CD4-positive, alpha-beta T cell (primary cell): ENCODE data around the gene MRPL32. TPM values are rescaled to one million over a fixed set of nuclear protein-coding genes. Genes with fewer than 3 reads are reported as not detected.
A peak's percentile ranks its signal among the peaks of the same experiment; 100 is the strongest.
"Not testable (repeated sequence)": the region's sequence is repeated elsewhere in the genome, so short reads cannot be mapped to it uniquely, and the experiment has no call there.

Source experiments
- ATAC-seq: fragments of 200-7000 bp; cut with Tn5 transposase; one replicate; pipeline ENCODE4 v1.10.0; 2022; ENCODE audit warnings: mild to moderate bottlenecking; ENCODE audit not compliant: poor library complexity
- CTCF ChIA-PET: fragments of 350-600 bp; sonication (Branson Sonifier 250); formaldehyde crosslinking; loops from one replicate; lab custom pipeline; 2021; ENCODE audit warnings: antibody characterized with exemption, inconsistent platforms; lab: Charles Lee
- POLR2A ChIA-PET: fragments of 350-600 bp; sonication (Branson Sonifier 250); formaldehyde crosslinking; loops from one replicate; lab custom pipeline; 2021; ENCODE audit warnings: antibody characterized with exemption, inconsistent platforms; lab: Charles Lee
- DNase-seq, 14 experiments: peaks; one replicate each; pipeline ENCODE4 v3.0.0-alpha.2; 2013 to 2020; ENCODE audit warnings: mixed read lengths in 2 of 14
- H3K27ac ChIP-seq, 2 donors: one replicate each; pipeline versions ENCODE4 v1.5.1 to v1.7.0; 2013; ENCODE audit warnings: low read length in 2 of 2, low read depth in 1 of 2, mild to moderate bottlenecking in 1 of 2
- H3K27me3 ChIP-seq, 2 experiments: 1 replicate in 1 of 2; 2 replicates in 1 of 2; pipeline versions ENCODE4 v1.6.1 to v1.7.0; 2013; ENCODE audit warnings: low read length in 2 of 2, control low read depth in 1 of 2, mild to moderate bottlenecking in 1 of 2, moderate library complexity in 1 of 2; ENCODE audit not compliant: insufficient read depth in 2 of 2, control insufficient read depth in 1 of 2
- H3K36me3 ChIP-seq: one replicate; pipeline ENCODE4 v1.6.1; 2013; ENCODE audit warnings: low read length, control low read depth; ENCODE audit not compliant: insufficient read depth
- H3K4me1 ChIP-seq: one replicate; pipeline ENCODE4 v1.6.1; 2013; ENCODE audit warnings: low read length, control low read depth; ENCODE audit not compliant: insufficient read depth
- H3K4me3 ChIP-seq: one replicate; pipeline ENCODE4 v1.5.1; 2013; ENCODE audit warnings: mild to moderate bottlenecking, low read length, moderate library complexity
- H3K9me3 ChIP-seq, 2 experiments: 1 replicate in 1 of 2; 2 replicates in 1 of 2; pipeline versions ENCODE4 v1.6.1 to v1.7.0; 2013; ENCODE audit warnings: low read length in 2 of 2, mild to moderate bottlenecking in 2 of 2, control low read depth in 1 of 2, moderate library complexity in 1 of 2; ENCODE audit not compliant: control insufficient read depth in 1 of 2, insufficient read depth in 1 of 2
- H3K27ac Mint-ChIP-seq: one replicate; pipeline ENCODE4 v1.8.0; 2020; ENCODE audit warnings: mixed read lengths
- H3K27me3 Mint-ChIP-seq: one replicate; pipeline ENCODE4 v1.8.0; 2021; ENCODE audit warnings: mixed read lengths
- H3K36me3 Mint-ChIP-seq: one replicate; pipeline ENCODE4 v1.8.0; 2021; ENCODE audit warnings: low read depth, mixed read lengths
- H3K4me1 Mint-ChIP-seq: one replicate; pipeline ENCODE4 v1.8.0; 2021; ENCODE audit warnings: low read depth, mixed read lengths
- H3K4me3 Mint-ChIP-seq: one replicate; pipeline ENCODE4 v1.8.0; 2020; ENCODE audit warnings: mild to moderate bottlenecking, mixed read lengths
- H3K9me3 Mint-ChIP-seq: one replicate; pipeline ENCODE4 v1.8.0; 2020; ENCODE audit warnings: mixed read lengths
- intact Hi-C, 2 experiments: fragments of 100-400 bp; cut with DNase I in 1 of 2; cut with micrococcal nuclease in 1 of 2; formaldehyde crosslinking; loops; one replicate each; pipeline versions ENCODE4 v1.15.1 to v1.9.0; 2023 to 2025; cut with DNase I, micrococcal nuclease
- polyA plus RNA-seq, 2 donors: library from polyadenylated mRNA; unstranded; fragments of 120-200 nt; gene quantifications; one replicate each; pipeline ENCODE4 v1.2.1, GENCODE V29; 2013
- total RNA-seq, 174 experiments: library from RNA in 2 of 174; stranded (reverse) in 2 of 174; gene quantifications; one replicate each; pipeline ENCODE4 v1.2.3 and lab custom pipeline; 2021 to 2026
- TF ChIP-seq, protein P1 (sequence below): fragments of 200-600 bp; IDR thresholded peaks from one replicate; pipeline ENCODE4 v1.8.0; 2022; ENCODE audit warnings: antibody characterized with exemption, mild to moderate bottlenecking

MRPL32 gene
- total RNA-seq (10 to 100 TPM; 57.1 to 60.7 TPM), total RNA-seq (lab: John Stamatoyannopoulos, UW) (26.7 to 120 (median 66.6) reads per million in 172 experiments)
- polyA plus RNA-seq (2013, experiment 1 of 2) = 40.3 TPM
- polyA plus RNA-seq (2013, experiment 2 of 2) = 39.0 TPM

DNA sequence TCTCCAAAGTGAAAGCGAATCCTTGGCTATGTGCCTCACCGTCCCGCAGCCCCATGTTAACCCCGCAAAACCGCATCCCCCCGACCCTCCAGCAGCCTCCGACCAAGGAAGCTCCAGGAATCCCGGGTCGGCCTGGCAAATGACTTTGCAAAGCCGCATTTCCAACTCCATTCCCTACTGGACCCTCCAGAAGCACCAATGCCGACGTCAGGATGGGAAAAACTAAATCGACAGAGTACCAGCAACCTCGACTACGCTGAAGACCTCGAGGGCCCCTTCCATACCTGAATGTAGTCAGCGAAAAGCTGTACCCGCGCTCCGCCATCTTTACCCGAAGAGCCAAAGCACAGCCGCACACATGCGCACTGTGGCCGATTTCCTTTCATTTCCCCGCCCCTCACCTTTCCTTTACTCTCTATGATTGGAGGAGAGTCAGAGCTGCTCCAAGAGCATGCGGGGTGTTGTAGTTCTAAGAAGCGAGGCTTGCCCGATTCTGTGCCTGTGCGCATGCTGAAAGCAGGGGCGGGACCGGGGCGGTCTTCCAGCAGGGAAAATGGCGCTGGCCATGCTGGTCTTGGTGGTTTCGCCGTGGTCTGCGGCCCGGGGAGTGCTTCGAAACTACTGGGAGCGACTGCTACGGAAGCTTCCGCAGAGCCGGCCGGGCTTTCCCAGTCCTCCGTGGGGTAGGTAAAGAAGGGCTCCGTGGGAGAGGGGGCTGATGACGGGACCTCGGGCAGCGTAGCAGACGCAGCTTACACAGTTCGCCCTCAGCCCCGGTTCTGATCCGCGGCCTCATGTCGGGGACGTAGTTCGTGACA, at the start of gene MRPL32, which contains the start of gene PSMA2:
Gene MRPL32, plus strand, starts transcription at position 543 of the 818 bp plus-strand sequence. Its CDS starts 11 bp downstream, at position 554.
Gene PSMA2, minus strand, starts transcription at position 341 of the 818 bp plus-strand sequence. Its CDS starts 16 bp downstream, at position 325.
- Histone ChIP-seq H3K4me3 (peak within 1 kb of the TSS; percentile 87), H3K9me3 (no peaks in the 10 kb centered on the region), H3K4me1 (peaks cover 28% of the 10 kb centered on the region), H3K27me3 (no peaks in the 10 kb centered on the region), H3K36me3 (peaks cover 26% of the 10 kb centered on the region), H3K27ac (peak within 1 kb of the TSS; percentile 74 to 87)
- Mint-ChIP-seq H3K4me3 (peak within 1 kb of the TSS; percentile 92), H3K36me3 (peaks cover 57% of the 10 kb centered on the region), H3K4me1 (peaks cover 79% of the 10 kb centered on the region), H3K9me3 (no peaks in the 10 kb centered on the region), H3K27me3 (no peaks in the 10 kb centered on the region), H3K27ac (peak within 1 kb of the TSS; percentile 92)
- peak; percentile 98 for ATAC-seq
- intact Hi-C loops = loop anchor here (1.0 to 5.0 kb wide), 4 partner anchors 19 to 995 kb away; partner anchors contain the start of genes UBE2D4 (in 2 of the 2), C7orf25 (in 1 of the 2) and STK17A (in 1 of the 2)
- ChIA-PET CTCF (interaction anchor here (1.9 to 2.2 kb wide), 3 partner anchors 9 to 651 kb away, joined by 5 to 12 read pairs (median 5); partner anchors contain the start of gene STK17A), POLR2A (interaction anchor here (0.7 to 2.5 kb wide), 17 partner anchors 8 to 1953 kb away, joined by 3 to 79 read pairs (median 7); partner anchors contain the start of genes BLVRA, C7orf25, COA1 and DDX56)
- peak; percentile 88 to 98 (median 91) for DNase-seq
- TF ChIP-seq, protein P1, sequence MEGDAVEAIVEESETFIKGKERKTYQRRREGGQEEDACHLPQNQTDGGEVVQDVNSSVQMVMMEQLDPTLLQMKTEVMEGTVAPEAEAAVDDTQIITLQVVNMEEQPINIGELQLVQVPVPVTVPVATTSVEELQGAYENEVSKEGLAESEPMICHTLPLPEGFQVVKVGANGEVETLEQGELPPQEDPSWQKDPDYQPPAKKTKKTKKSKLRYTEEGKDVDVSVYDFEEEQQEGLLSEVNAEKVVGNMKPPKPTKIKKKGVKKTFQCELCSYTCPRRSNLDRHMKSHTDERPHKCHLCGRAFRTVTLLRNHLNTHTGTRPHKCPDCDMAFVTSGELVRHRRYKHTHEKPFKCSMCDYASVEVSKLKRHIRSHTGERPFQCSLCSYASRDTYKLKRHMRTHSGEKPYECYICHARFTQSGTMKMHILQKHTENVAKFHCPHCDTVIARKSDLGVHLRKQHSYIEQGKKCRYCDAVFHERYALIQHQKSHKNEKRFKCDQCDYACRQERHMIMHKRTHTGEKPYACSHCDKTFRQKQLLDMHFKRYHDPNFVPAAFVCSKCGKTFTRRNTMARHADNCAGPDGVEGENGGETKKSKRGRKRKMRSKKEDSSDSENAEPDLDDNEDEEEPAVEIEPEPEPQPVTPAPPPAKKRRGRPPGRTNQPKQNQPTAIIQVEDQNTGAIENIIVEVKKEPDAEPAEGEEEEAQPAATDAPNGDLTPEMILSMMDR = no peak

DNA sequence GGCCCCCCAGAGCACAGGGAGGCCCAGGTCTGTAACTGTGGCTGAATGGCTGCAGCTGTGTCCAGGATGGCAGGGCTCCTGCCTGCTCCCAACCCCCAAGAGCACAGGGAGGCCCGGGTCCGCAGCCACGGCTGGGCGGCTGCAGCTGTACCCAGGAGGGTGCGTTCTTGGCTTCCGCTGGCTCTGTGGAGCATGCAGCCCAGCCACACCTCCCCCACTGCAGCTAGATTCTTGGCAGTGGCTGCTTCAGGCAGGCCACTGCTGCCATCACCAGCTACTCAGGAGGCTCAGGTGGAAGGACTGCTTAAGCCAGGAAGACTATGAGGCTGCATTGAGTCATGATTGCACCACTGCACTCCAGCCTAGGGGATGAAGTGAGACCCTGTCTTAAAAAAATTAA, 48.2 kb upstream of the MRPL32 start:
- H3K4me3 Mint-ChIP-seq = no peak overlapping the region

DNA sequence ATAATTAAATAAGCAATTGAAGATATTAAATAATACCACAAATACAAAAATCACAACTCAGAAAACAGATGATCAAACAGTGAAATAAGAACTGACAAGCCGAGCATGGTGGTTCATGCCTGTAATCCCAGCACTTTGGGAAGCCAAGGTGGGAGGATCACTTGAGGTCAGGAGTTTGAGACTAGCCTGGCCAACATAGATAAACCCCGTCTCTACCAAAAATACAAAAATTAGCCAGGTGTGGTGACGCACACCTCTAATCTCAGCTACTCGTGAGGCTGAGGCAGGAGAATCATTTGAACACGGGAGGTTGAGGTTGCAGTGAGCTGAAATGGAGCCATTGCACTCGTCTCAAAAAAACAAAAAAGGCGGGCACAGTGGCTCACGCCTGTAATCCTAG, 47.0 kb upstream of the MRPL32 start:
- POLR2A ChIA-PET, H3K27me3 Mint-ChIP-seq, H3K4me3 ChIP-seq, H3K4me3 Mint-ChIP-seq, H3K36me3 Mint-ChIP-seq, H3K9me3 ChIP-seq, H3K27me3 ChIP-seq, H3K9me3 Mint-ChIP-seq, DNase-seq, ATAC-seq, CTCF ChIA-PET, H3K36me3 ChIP-seq, H3K27ac ChIP-seq, H3K27ac Mint-ChIP-seq: not testable (repeated sequence)
- H3K4me1 ChIP-seq = peaks cover 18% of the 10 kb centered on the region
- intact Hi-C loops = loop anchor here in 1 of 2 experiments (10.0 kb wide), 1 partner anchor 940 kb away; no protein-coding TSS in a partner anchor
- H3K4me1 Mint-ChIP-seq = peaks cover 27% of the 10 kb centered on the region

More for the DNA sequence above, 48.2 kb upstream of the MRPL32 start:
- TF ChIP-seq, protein P1 = no peak
- Mint-ChIP-seq H3K27me3 (peaks cover 3% of the 10 kb centered on the region), H3K4me1 (peaks cover 23% of the 10 kb centered on the region), H3K9me3 (no peaks in the 10 kb centered on the region), H3K36me3 (no peaks in the 10 kb centered on the region), H3K27ac (no peak overlapping the region)
- Histone ChIP-seq H3K27me3 (peaks cover 0 to 5% of the 10 kb centered on the region in 2 experiments), H3K9me3 (peaks cover 0 to 6% of the 10 kb centered on the region in 2 experiments), H3K4me3 (no peak overlapping the region), H3K4me1 (peaks cover 15% of the 10 kb centered on the region), H3K27ac (no peak overlapping the region), H3K36me3 (no peaks in the 10 kb centered on the region)
- ATAC-seq (no peak), DNase-seq (no peak)
- POLR2A ChIA-PET = no interaction called here
- intact Hi-C loops = loop anchor here in 1 of 2 experiments (10.0 kb wide), 1 partner anchor 939 kb away; no protein-coding TSS in a partner anchor
- CTCF ChIA-PET = no interaction called here
